Heart right ventricle (tissue), 16 donors: ENCODE data around the gene ZIC4. TPM values are rescaled to one million over a fixed set of nuclear protein-coding genes. Genes with fewer than 3 reads are reported as not detected.

Experiments
- ATAC-seq, 8 donors: fragments of 200-7000 bp; cut with Tn5 transposase; one replicate each; pipeline ENCODE4 v1.9.1; 2020; ENCODE audit warnings: mild to moderate bottlenecking in 8 of 8, moderate library complexity in 8 of 8, moderate number of reproducible peaks in 1 of 8
- DNase-seq, 2 donors: peaks; one replicate each; pipeline ENCODE4 v3.0.0-alpha.2; 2020
- H3K27ac ChIP-seq, 10 donors: fragments of 200-600 bp; sonication (generic) in 2 of 10; one replicate each; pipeline versions ENCODE4 v1.5.0 to v1.8.0; 2020 to 2022; ENCODE audit warnings: mild to moderate bottlenecking in 3 of 10
- H3K27me3 ChIP-seq, 7 donors: fragments of 200-600 bp; one replicate each; pipeline ENCODE4 v1.8.0; 2021 to 2022; ENCODE audit warnings: mild to moderate bottlenecking in 2 of 7
- H3K36me3 ChIP-seq, 9 donors: fragments of 200-600 bp; sonication (generic) in 1 of 9; one replicate each; pipeline versions ENCODE4 v1.5.0 to v1.8.0; 2020 to 2022; ENCODE audit warnings: mild to moderate bottlenecking in 2 of 9
- H3K4me1 ChIP-seq, 9 donors: fragments of 200-600 bp; sonication (generic) in 1 of 9; one replicate each; pipeline versions ENCODE4 v1.5.0 to v1.8.0; 2020 to 2022; ENCODE audit warnings: mild to moderate bottlenecking in 4 of 9
- H3K4me3 ChIP-seq, 10 donors: fragments of 200-600 bp; sonication (generic) in 2 of 10; one replicate each; pipeline versions ENCODE4 v1.5.0 to v1.8.0; 2020 to 2022; ENCODE audit warnings: mild to moderate bottlenecking in 7 of 10, moderate library complexity in 2 of 10
- H3K9me3 ChIP-seq, 11 donors: fragments of 200-600 bp in 10 of 11; sonication (generic) in 2 of 11; one replicate each; pipeline versions ENCODE4 v1.5.0 to v1.8.0; 2013 to 2022; ENCODE audit warnings: mild to moderate bottlenecking in 2 of 11, control low read depth in 1 of 11, moderate library complexity in 1 of 11
- CTCF ChIP-seq, 9 donors: fragments of 200-600 bp; sonication (generic) in 2 of 9; IDR thresholded peaks; one replicate each; pipeline versions ENCODE4 v1.5.0 to v1.8.0; 2021 to 2022; ENCODE audit warnings: antibody characterized with exemption in 9 of 9, mild to moderate bottlenecking in 5 of 9, moderate library complexity in 1 of 9
- WGBS, 2 donors: extraction: QIAGEN DNeasy Blood & Tissue Kit; methylation state at CpG; one replicate each; pipeline ENCODE4 v1.1.7; 2013; ENCODE audit warnings: inconsistent platforms in 1 of 2; 5-methylcytosine and 5-hydroxymethylcytosine counted together
- intact Hi-C, 10 donors: fragments of 100-400 bp; cut with DNase I; formaldehyde crosslinking; loops; one replicate each; pipeline versions ENCODE4 v1.11.1 to v1.14.2; 2022
- polyA plus RNA-seq, 2 donors: library from polyadenylated mRNA; stranded (reverse); fragments of 200-250 nt; gene quantifications; one replicate each; pipeline ENCODE4 v1.2.3, GENCODE V29; 2013
- total RNA-seq, 10 donors: library from RNA; stranded (reverse); fragmentation: NEBNext Ultra II Directional in 3 of 10; extraction: Animal tissue kit (Norgen Biotek cat#: 25700) in 3 of 10; gene quantifications; one replicate each; pipeline versions ENCODE4 v1.2.1 to v1.2.4, GENCODE V29; 2021 to 2023
- donor health status: Arrhythmogenic right ventricular cardiomyopathy.
- donor health status: ischemic (EF 13 %, LVEDD 7.1; RV severe dilation, severe dysfunction).
- donor health status: healthy with polysubstance abuse.
- donor health status: DM: no; HTN: yes; CAD: no.
- donor health status: DM: no; HTN: no; CAD: no.
- donor health status: ischemic (EF 25% LVEDD 6.9; RV normal size, moderate dysfunction).
- donor health status: ischemic (EF 25% LVEDD 5.7; RV mildly dilated, moderate dysfunction).
- donor health status: healthy.
- donor health status: DM: yes; HTN: yes; CAD: no.
- donor health status: Ischemic cardiomyopathy.
- donor health status: ischemic (EF 35%, LVEDD 5.7; RV mildly dilated, moderate dysfunction).
- donor health status: nonischemic (EF 11% LVEDD 7.7; RV severe dilation, severe dysfunction).
- donor health status: DM: yes; HTN: yes; CAD: no.
- donor health status: PGD.
- donor health status: ischemic (EF 29% LVEDD 5.4; RV normal size, mild dysfunction).
- donor health status: nonischemic (EF 23%, LVEDD 6.1; RV moderate dilation, normal function).

Gene ZIC4
- total and polyA plus RNA-seq, 12 donors: not detected

DNA sequence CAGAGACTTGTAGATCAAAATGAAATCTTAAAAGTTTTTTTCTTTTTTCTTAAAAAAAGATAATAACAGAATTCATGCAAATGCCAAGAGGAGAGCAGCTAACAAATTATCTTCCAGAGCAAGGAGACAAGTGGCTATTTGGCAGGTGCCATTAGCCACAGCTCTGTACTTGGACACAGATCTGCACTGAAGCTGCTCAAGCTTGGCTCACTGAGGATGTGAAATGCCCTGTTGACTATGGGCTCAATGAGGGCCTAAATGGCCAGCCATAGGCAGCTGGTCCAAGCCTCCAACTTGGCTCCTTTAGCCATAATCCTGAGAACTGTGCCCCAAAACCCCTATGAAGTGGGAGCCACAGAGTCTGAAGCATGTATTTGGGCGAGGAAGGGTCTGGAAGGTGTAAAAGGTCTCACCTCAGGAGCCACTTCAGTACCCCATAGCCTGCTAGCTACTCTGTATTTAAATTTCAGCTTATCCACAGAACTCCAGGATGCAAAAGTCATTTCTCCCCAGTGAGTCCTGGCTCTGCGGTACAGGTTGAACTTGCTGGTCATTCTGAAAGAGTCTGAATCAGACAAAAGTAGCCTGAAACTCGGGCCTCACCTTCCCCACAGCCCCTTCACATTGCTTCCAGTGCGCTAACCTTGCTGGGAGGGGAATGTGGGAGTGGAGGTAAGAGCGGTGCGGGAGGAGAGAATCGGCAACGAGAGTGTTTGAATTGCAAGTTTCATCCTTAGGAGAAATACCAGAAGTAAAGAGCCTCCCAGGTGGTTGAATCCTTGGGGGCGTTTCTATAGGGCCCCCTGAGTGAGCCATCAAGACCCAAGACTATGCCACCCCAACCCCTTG is 48.0 kb downstream of the ZIC4 start:
- WGBS, 2 donors: 2 to 4% methylated on average over 9 of the region's 9 CpGs
- no peak for ATAC-seq
- Histone ChIP-seq H3K4me1 (peaks cover 0 to 3% (median 0%) of the 10 kb centered on the region in 9 donors), H3K36me3 (no peaks in the 10 kb centered on the region), H3K27me3 (peaks cover 27 to 100% (median 95%) of the 10 kb centered on the region in 7 donors), H3K9me3 (peaks cover 0 to 3% (median 0%) of the 10 kb centered on the region in 11 donors), H3K27ac (no peak overlapping the region), H3K4me3 (no peak overlapping the region)
- TF ChIP-seq CTCF (IDR thresholded peaks at IDR 0.05): no peak
- DNase-seq: no peak
- intact Hi-C loops: no loop called here

DNA sequence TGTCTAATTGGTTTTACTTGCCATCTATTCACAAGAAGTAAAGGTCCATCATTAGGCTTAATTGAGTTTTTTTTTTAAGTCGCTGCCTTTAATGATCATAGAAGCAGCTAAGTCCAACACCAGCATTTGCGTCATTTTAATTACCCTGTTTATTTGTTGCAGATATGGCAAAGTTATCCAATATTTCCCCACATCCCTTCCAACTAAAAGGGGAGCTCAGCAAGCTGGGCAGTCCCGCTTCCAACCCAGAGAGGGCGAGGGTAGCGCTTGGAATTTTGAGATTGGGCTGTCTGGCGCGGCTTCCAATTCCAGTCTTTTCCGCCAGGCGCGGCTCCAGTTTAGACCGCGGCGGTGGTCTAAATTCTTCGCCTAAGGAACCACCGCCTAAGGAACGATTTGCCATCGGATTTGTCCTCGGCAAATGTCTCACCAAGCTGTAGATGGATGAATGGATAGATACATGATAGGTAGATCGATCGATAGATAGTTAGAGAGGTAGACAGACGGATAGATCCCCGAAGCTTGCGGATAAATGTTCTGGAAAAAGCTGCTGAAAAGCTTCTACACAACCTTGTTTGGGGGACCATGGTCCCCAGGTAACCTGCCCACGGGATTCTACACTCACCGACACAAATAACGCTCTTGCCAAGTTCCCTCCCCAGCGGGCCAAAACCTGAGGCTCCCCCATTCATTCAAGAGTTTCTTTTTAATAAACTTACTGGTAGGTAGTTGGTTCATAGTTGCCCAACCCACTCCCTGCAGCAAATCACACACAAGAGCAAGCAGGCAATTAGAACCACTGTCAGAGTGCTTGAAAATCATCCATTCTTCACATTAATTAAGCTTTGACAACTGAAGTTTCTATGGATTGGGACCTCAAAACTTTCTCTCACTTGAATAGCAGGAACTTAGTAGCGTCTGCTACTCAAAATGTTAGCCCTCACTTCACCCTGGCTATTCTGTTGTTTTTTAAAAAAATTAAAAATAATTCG is 49.1 kb downstream of the ZIC4 start:
- Histone ChIP-seq H3K4me1 (peaks cover 0 to 3% (median 0%) of the 10 kb centered on the region in 9 donors), H3K36me3 (no peaks in the 10 kb centered on the region), H3K27ac (no peak overlapping the region), H3K9me3 (peaks cover 0 to 3% (median 0%) of the 10 kb centered on the region in 11 donors), H3K27me3 (peaks cover 27 to 100% (median 99%) of the 10 kb centered on the region in 7 donors), H3K4me3 (no peak overlapping the region)
- no peak for TF ChIP-seq CTCF (IDR thresholded peaks at IDR 0.05)
- intact Hi-C loops: no loop called here
- WGBS, 2 donors: 5 to 6% methylated on average over 29 of the region's 29 CpGs
- DNase-seq: no peak
- ATAC-seq: no peak

GRCh38 chr3:147356145-147356908 is 50.0 kb downstream of the ZIC4 start:
- H3K4me3 ChIP-seq: no peak overlapping the region
- 2 to 4% methylated on average over 26 of the region's 26 CpGs for WGBS, 2 donors

More at GRCh38 chr3:147356145-147356908, 50.0 kb downstream of the ZIC4 start:
- Histone ChIP-seq H3K4me1 (peaks cover 0 to 3% (median 0%) of the 10 kb centered on the region in 9 donors), H3K9me3 (peaks cover 0 to 3% (median 0%) of the 10 kb centered on the region in 11 donors), H3K27ac (no peak overlapping the region), H3K36me3 (no peaks in the 10 kb centered on the region), H3K27me3 (peaks cover 27 to 100% (median 94%) of the 10 kb centered on the region in 7 donors)
- intact Hi-C loops: no loop called here
- ATAC-seq (no peak), DNase-seq (no peak)
- no peak for TF ChIP-seq CTCF (IDR thresholded peaks at IDR 0.05)
